Measurements from ENCODE around the gene CXXC5.

DNA sequence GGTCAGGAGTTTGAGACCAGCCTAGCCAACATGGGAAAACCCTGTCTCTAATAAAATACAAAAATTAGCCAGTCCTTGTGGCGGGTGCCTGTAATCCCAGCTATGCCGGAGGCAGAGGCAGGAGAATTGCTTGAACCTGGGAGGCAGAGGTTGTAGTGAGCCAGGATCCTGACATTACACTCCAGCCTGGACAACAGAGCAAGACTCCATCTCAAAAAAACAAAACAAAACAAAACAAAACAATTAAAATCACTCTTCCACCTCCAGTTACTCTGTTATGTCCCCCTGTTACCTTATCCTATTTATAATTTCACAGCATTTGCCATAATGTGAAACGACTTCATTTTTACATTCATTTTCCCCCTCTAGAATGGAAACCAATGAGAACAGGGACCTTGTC lies 54.4 kb downstream of the CXXC5 start:
- TF ChIP-seq EZH2 (IDR thresholded peaks at IDR 0.05; ENCODE audit: insufficient read depth, poor library complexity, severe bottlenecking): no peak
- no peak for TF ChIP-seq EZH2phosphoT487 (IDR thresholded peaks at IDR 0.05; ENCODE audit: insufficient read depth, low read depth)

Measured in GM23248 (cell line).